Immature natural killer cell (primary cell): ENCODE results near the gene MMRN1. TPM values are rescaled to one million over a fixed set of nuclear protein-coding genes. Genes with fewer than 3 reads are reported as not detected.
A peak's percentile ranks its signal among the peaks of the same experiment; 100 is the strongest.
"Not testable (repeated sequence)": the region's sequence is repeated elsewhere in the genome, so short reads cannot be mapped to it uniquely, and the experiment has no call there.

Experiments
- DNase-seq, 3 donors: peaks; one replicate each; pipeline ENCODE4 v3.0.0; 2022; ENCODE audit warnings: mixed read lengths in 1 of 3
- H3K27ac Mint-ChIP-seq, 6 donors: one replicate each; pipeline ENCODE4 v1.8.0; 2020; ENCODE audit warnings: mixed read lengths in 6 of 6, mild to moderate bottlenecking in 5 of 6, inconsistent platforms in 4 of 6, moderate library complexity in 3 of 6
- H3K27me3 Mint-ChIP-seq, 3 donors: one replicate each; pipeline ENCODE4 v1.8.0; 2020 to 2021; ENCODE audit warnings: low read depth in 3 of 3, mild to moderate bottlenecking in 3 of 3, mixed read lengths in 3 of 3, moderate library complexity in 3 of 3, inconsistent platforms in 1 of 3
- H3K36me3 Mint-ChIP-seq, 3 donors: one replicate each; pipeline ENCODE4 v1.8.0; 2020; ENCODE audit warnings: mixed read lengths in 3 of 3, inconsistent platforms in 2 of 3, mild to moderate bottlenecking in 2 of 3
- H3K4me1 Mint-ChIP-seq, 2 donors: one replicate each; pipeline ENCODE4 v1.8.0; 2020; ENCODE audit warnings: inconsistent platforms in 2 of 2, mild to moderate bottlenecking in 2 of 2, mixed read lengths in 2 of 2, moderate library complexity in 1 of 2
- H3K4me3 Mint-ChIP-seq, 5 donors: one replicate each; pipeline ENCODE4 v1.8.0; 2020; ENCODE audit warnings: mild to moderate bottlenecking in 5 of 5, mixed read lengths in 5 of 5, inconsistent platforms in 3 of 5, moderate library complexity in 3 of 5
- H3K9me3 Mint-ChIP-seq, 6 donors: one replicate each; pipeline ENCODE4 v1.8.0; 2020; ENCODE audit warnings: mild to moderate bottlenecking in 6 of 6, mixed read lengths in 6 of 6, inconsistent platforms in 4 of 6, moderate library complexity in 3 of 6
- polyA plus RNA-seq, 3 donors: library from polyadenylated mRNA; unstranded; fragments of 300-500 nt; fragmentation: Illumina TruSeq; gene quantifications; one replicate each; pipeline ENCODE4 v1.2.3, GENCODE V29; 2021

Gene MMRN1
- polyA plus RNA-seq, 3 donors from 2014 or later = 2.5 to 3.5 TPM; not detected in 1

- Mint-ChIP-seq H3K4me3 (no peak overlapping the region), H3K4me1 (peaks cover 14 to 28% of the 10 kb centered on the region in 2 donors), H3K36me3 (no peaks in the 10 kb centered on the region), H3K27me3 (peaks cover 0 to 4% (median 0%) of the 10 kb centered on the region in 3 donors), H3K27ac (no peak overlapping the region), H3K9me3 (no peaks in the 10 kb centered on the region)
- DNase-seq = peak in 1 of 3 donors; percentile 28
These were observed 3.7 kb downstream of the MMRN1 start for GRCh38 chr4:89898304-89898716.

GRCh38 chr4:89899152-89899551 lies 4.5 kb downstream of the MMRN1 start:
- peaks cover 0 to 4% (median 3%) of the 10 kb centered on the region in 3 donors for H3K27me3 Mint-ChIP-seq
- H3K9me3 Mint-ChIP-seq = no peaks in the 10 kb centered on the region
- H3K27ac Mint-ChIP-seq = no peak overlapping the region
- DNase-seq = no peak
- no peaks in the 10 kb centered on the region for H3K36me3 Mint-ChIP-seq
- no peak overlapping the region for H3K4me3 Mint-ChIP-seq
- H3K4me1 Mint-ChIP-seq = peaks cover 14 to 25% of the 10 kb centered on the region in 2 donors

- no peaks in the 10 kb centered on the region for H3K36me3 Mint-ChIP-seq
- no peaks in the 10 kb centered on the region for H3K9me3 Mint-ChIP-seq
- H3K27me3 Mint-ChIP-seq = peaks cover 0 to 3% (median 3%) of the 10 kb centered on the region in 3 donors
- no peak overlapping the region for H3K4me3 Mint-ChIP-seq
- H3K4me1 Mint-ChIP-seq = peaks cover 7 to 18% of the 10 kb centered on the region in 2 donors
- H3K27ac Mint-ChIP-seq = no peak overlapping the region
- peak in 2 of 3 donors; percentile 17 to 25 for DNase-seq
These were observed 5.2 kb downstream of the MMRN1 start for GRCh38 chr4:89899854-89900253.

GRCh38 chr4:89901808-89902431 lies 7.3 kb downstream of the MMRN1 start:
- not testable (repeated sequence) for H3K4me3 Mint-ChIP-seq
- peak; percentile 33 to 40 (median 33) for DNase-seq

GRCh38 chr4:89904524-89904923 lies 9.9 kb downstream of the MMRN1 start:
- Mint-ChIP-seq H3K4me3 (no peak overlapping the region), H3K36me3 (no peaks in the 10 kb centered on the region), H3K9me3 (no peaks in the 10 kb centered on the region), H3K27me3 (peaks cover 0 to 7% (median 5%) of the 10 kb centered on the region in 3 donors), H3K27ac (no peak overlapping the region), H3K4me1 (no peaks in the 10 kb centered on the region)
- no peak for DNase-seq

More at GRCh38 chr4:89901808-89902431, 7.3 kb downstream of the MMRN1 start:
- H3K9me3 Mint-ChIP-seq, H3K27ac Mint-ChIP-seq, H3K4me1 Mint-ChIP-seq, H3K27me3 Mint-ChIP-seq, H3K36me3 Mint-ChIP-seq: not testable (repeated sequence)

- Mint-ChIP-seq H3K36me3 (no peaks in the 10 kb centered on the region), H3K4me3 (no peak overlapping the region), H3K27ac (no peak overlapping the region), H3K27me3 (peaks cover 0 to 8% (median 5%) of the 10 kb centered on the region in 3 donors), H3K4me1 (no peaks in the 10 kb centered on the region), H3K9me3 (no peaks in the 10 kb centered on the region)
- no peak for DNase-seq
These were observed 11.7 kb downstream of the MMRN1 start for GRCh38 chr4:89906316-89906715.

GRCh38 chr4:89906777-89907521 lies 12.3 kb downstream of the MMRN1 start:
- DNase-seq = no peak
- Mint-ChIP-seq H3K9me3 (no peaks in the 10 kb centered on the region), H3K27me3 (peaks cover 0 to 8% (median 3%) of the 10 kb centered on the region in 3 donors), H3K27ac (no peak overlapping the region), H3K36me3 (no peaks in the 10 kb centered on the region), H3K4me3 (no peak overlapping the region), H3K4me1 (no peaks in the 10 kb centered on the region)

- H3K4me3 Mint-ChIP-seq = no peak overlapping the region
- H3K4me1 Mint-ChIP-seq = no peaks in the 10 kb centered on the region
- no peaks in the 10 kb centered on the region for H3K9me3 Mint-ChIP-seq
- H3K27ac Mint-ChIP-seq = no peak overlapping the region
- peaks cover 0 to 5% (median 2%) of the 10 kb centered on the region in 3 donors for H3K27me3 Mint-ChIP-seq
- DNase-seq = no peak
- no peaks in the 10 kb centered on the region for H3K36me3 Mint-ChIP-seq
These were observed 15.2 kb downstream of the MMRN1 start for GRCh38 chr4:89909889-89910288.

- no peaks in the 10 kb centered on the region for H3K4me1 Mint-ChIP-seq
- no peaks in the 10 kb centered on the region for H3K9me3 Mint-ChIP-seq
- DNase-seq = no peak
- peaks cover 0 to 2% (median 2%) of the 10 kb centered on the region in 3 donors for H3K27me3 Mint-ChIP-seq
- H3K27ac Mint-ChIP-seq = no peak overlapping the region
- no peak overlapping the region for H3K4me3 Mint-ChIP-seq
- no peaks in the 10 kb centered on the region for H3K36me3 Mint-ChIP-seq
These were observed 19.0 kb downstream of the MMRN1 start for GRCh38 chr4:89913623-89914022.

- no peak overlapping the region for H3K4me3 Mint-ChIP-seq
- no peak for DNase-seq
- H3K27me3 Mint-ChIP-seq = peaks cover 0 to 2% (median 2%) of the 10 kb centered on the region in 3 donors
- no peaks in the 10 kb centered on the region for H3K36me3 Mint-ChIP-seq
- H3K9me3 Mint-ChIP-seq = no peaks in the 10 kb centered on the region
- H3K27ac Mint-ChIP-seq = no peak overlapping the region
- no peaks in the 10 kb centered on the region for H3K4me1 Mint-ChIP-seq
These were observed 20.2 kb downstream of the MMRN1 start for GRCh38 chr4:89914609-89915550.

- DNase-seq = no peak
- no peaks in the 10 kb centered on the region for H3K4me1 Mint-ChIP-seq
These were observed 21.3 kb downstream of the MMRN1 start for GRCh38 chr4:89915937-89916336.

GRCh38 chr4:89922848-89923416 lies 28.3 kb downstream of the MMRN1 start:
- Mint-ChIP-seq H3K4me1 (no peaks in the 10 kb centered on the region), H3K27me3 (peaks cover 0 to 8% (median 0%) of the 10 kb centered on the region in 3 donors), H3K36me3 (peaks cover 0 to 4% (median 0%) of the 10 kb centered on the region in 3 donors), H3K27ac (no peak overlapping the region), H3K9me3 (no peaks in the 10 kb centered on the region), H3K4me3 (no peak overlapping the region)
- DNase-seq = no peak

More at GRCh38 chr4:89915937-89916336, 21.3 kb downstream of the MMRN1 start:
- Mint-ChIP-seq H3K36me3 (no peaks in the 10 kb centered on the region), H3K27me3 (peaks cover 0 to 6% (median 2%) of the 10 kb centered on the region in 3 donors), H3K27ac (no peak overlapping the region), H3K9me3 (no peaks in the 10 kb centered on the region), H3K4me3 (no peak overlapping the region)

- DNase-seq = no peak
- peaks cover 0 to 12% (median 7%) of the 10 kb centered on the region in 3 donors for H3K36me3 Mint-ChIP-seq
- H3K4me1 Mint-ChIP-seq = peaks cover 10 to 18% of the 10 kb centered on the region in 2 donors
- peak overlapping the region in 1 of 5 donors; percentile 5 for H3K4me3 Mint-ChIP-seq
- H3K27me3 Mint-ChIP-seq = peaks cover 0 to 2% (median 0%) of the 10 kb centered on the region in 3 donors
- no peak overlapping the region for H3K27ac Mint-ChIP-seq
- H3K9me3 Mint-ChIP-seq = peaks cover 0 to 3% (median 0%) of the 10 kb centered on the region in 6 donors
These were observed 34.2 kb downstream of the MMRN1 start for GRCh38 chr4:89928838-89929237.
